ENCODE data around the gene TMEM243.

Gene TMEM243

DNA sequence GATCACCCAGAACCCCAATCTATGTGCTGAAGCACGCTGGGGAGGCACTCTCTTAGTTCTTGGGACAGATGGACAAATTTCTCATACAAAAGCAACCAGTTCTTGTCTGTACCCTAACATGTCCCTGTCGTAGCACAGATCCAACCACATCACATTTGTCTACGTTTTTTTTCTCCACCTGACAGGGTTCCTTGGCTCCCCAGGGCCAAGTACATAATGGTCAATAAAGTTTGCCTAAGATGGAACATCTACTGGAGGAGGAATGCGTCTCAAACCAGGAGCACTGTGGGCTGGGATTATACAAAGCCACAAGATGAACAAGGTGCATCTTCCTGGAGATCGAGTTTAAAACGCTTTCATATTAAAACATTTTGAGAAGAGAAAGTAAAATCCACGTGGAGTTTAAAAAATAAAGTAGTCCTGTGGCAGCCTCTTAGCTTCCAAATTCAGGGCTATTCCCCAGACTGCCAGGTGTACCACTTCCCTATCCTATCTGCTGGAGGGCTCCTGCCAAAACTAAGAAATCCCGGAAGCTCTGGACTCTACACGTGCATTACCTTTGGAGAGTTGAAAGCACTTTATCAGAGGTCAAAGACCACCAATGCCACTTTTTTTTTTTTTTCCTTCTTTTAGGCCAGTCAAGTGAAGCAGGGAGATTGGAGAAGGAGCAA, 1.4 kb downstream of the TMEM243 start:
- TF ChIP-seq, protein P1, sequence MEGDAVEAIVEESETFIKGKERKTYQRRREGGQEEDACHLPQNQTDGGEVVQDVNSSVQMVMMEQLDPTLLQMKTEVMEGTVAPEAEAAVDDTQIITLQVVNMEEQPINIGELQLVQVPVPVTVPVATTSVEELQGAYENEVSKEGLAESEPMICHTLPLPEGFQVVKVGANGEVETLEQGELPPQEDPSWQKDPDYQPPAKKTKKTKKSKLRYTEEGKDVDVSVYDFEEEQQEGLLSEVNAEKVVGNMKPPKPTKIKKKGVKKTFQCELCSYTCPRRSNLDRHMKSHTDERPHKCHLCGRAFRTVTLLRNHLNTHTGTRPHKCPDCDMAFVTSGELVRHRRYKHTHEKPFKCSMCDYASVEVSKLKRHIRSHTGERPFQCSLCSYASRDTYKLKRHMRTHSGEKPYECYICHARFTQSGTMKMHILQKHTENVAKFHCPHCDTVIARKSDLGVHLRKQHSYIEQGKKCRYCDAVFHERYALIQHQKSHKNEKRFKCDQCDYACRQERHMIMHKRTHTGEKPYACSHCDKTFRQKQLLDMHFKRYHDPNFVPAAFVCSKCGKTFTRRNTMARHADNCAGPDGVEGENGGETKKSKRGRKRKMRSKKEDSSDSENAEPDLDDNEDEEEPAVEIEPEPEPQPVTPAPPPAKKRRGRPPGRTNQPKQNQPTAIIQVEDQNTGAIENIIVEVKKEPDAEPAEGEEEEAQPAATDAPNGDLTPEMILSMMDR (IDR thresholded peaks at IDR 0.05): no peak
- no peak for TF ChIP-seq ZFX (IDR thresholded peaks at IDR 0.05; ENCODE audit: borderline replicate concordance)
- H3K27ac ChIP-seq: no peak overlapping the region

DNA sequence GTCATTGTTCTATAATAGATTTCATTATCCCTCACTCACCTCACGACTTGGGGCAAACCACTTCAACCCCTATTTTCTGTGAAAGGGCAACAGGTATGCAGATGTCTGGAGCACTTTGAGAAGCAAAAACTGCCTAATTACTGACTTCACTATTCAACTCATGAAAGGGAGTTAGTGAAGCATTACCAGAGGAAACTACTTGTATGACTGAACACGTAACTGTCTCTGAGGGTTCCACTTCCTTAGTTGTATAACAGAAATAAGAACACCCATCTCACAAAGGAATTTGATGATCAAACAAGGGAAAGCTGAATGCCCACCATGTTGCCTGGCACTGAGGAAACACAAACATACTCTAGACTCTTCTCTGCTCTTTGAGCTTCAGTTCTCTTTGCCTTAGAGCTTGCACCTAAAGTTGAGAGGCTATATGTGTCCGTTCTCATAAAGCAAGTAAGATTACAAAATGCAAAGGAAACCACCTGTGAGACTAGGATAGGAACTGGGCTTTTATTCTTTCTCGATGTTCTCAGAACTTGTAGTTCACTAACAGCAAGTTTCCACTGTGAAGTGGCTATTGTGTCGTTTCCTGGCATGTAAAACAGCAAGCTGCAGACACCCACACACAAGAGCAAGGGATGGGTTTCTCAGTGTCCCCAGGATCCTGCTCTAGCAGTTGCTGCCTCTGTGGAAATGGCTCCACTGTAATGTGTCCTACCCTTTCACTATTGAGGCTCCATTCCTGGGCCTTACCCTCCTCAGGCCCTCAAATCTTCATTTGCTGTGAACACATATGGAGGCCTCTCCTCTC, 2.6 kb downstream of the TMEM243 start:
- H3K27ac ChIP-seq: no peak overlapping the region
- TF ChIP-seq ZFX (IDR thresholded peaks at IDR 0.05; ENCODE audit: borderline replicate concordance): no peak
- TF ChIP-seq, protein P1 (IDR thresholded peaks at IDR 0.05): no peak

DNA sequence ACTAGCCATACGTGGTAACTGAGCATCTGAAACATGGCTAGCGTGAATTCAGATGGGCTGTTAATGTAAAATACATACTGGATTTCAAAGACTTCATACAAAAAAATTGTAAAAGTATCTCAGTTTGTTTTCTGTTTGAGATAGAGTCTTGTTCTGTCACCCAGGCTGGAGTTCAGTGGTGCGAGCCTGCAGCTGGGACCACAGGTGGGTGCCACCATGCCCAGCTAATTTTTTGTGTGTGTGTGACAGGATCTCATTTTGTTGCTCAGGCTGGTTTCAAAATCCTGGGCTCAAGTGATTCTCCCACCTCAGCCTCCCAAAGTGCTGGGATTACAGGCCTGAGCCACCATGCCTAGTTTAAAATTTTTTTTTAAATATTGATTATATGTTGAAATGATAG, 4.5 kb downstream of the TMEM243 start:
- TF ChIP-seq, protein P1 (IDR thresholded peaks at IDR 0.05): no peak
- TF ChIP-seq ZFX (IDR thresholded peaks at IDR 0.05; ENCODE audit: borderline replicate concordance): no peak
- H3K27ac ChIP-seq: no peak overlapping the region

DNA sequence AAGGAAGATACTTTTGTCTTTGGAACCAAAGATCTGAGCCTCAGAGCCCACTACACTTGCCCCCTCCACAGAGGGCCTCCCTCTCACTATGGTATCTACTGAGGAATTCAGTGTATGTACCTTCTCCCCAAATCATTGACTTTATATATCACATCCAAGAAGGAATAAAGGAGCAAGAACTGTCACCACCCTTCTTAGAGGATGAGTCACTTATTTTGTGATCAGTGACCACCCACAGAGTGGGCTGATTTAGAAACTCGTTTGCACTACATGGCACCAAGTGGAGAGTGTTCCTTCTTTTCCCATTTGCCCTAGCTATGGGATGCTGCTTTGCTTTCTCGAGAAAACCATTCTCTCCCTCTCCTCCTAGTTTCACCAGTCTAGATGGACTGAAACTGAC, 5.7 kb downstream of the TMEM243 start:
- H3K27ac ChIP-seq: no peak overlapping the region
- TF ChIP-seq ZFX (IDR thresholded peaks at IDR 0.05; ENCODE audit: borderline replicate concordance): no peak
- TF ChIP-seq, protein P1 (IDR thresholded peaks at IDR 0.05): no peak

DNA sequence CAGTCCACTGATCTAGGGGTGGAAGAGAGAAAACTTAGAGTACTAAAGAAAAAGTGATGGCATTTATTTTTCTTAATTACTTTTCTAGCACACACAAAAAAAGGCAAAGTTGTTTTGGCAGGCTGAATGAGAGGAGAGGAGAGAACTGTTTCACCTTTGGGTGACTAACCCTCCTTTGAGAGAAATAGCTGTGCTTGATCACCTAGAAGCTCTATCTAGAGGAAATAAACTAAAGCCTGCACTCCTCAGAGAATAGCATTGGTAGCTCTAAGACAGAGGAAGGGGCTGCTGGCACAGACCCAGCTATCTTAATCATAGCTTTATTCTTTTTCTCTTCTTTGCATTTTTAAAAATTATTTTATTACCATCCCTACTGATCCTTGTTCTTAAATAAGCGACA, 6.3 kb downstream of the TMEM243 start:
- TF ChIP-seq, protein P1 (IDR thresholded peaks at IDR 0.05): no peak
- no peak for TF ChIP-seq ZFX (IDR thresholded peaks at IDR 0.05; ENCODE audit: borderline replicate concordance)
- H3K27ac ChIP-seq: no peak overlapping the region

DNA sequence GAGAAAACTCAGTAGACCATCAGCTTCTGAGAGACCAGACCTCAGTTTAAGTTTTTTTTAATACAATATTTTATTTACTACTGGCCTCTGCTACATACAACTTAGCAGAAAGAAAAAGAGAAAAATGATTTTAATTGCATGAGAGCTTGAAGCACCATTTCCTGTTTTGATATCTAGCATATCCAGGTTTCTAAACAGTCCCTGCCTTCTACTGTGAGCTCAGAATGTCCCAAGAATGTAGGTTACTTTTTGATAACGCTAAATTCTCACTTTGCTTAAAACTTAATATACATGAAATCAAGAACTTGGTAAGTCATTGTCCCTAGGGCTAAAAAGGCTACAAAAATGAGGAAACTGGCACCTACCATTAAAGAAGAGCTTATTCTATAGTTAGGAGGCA, 7.0 kb downstream of the TMEM243 start:
- no peak for TF ChIP-seq ZFX (IDR thresholded peaks at IDR 0.05; ENCODE audit: borderline replicate concordance)
- TF ChIP-seq, protein P1 (IDR thresholded peaks at IDR 0.05): no peak
- H3K27ac ChIP-seq: no peak overlapping the region

DNA sequence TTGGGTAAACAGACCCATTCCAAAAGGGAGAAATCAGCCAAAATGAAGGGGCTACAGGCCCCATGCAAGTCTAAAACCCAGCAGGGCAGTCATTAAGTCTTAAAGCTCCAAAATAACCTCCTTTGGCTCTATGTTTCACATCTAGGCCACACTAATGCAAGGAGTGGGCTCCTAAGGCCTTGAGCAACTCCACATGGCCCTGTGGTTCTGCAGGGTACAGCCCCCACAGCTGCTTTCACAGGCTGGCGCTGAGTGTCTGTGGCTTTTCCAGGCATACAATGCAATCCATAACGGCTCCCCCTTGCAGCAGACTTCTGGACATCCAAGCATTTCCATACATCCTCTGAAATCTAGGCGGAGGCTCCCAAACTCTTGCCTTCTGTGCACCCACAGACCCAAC, 9.0 kb downstream of the TMEM243 start:
- TF ChIP-seq, protein P1 (IDR thresholded peaks at IDR 0.05): no peak
- TF ChIP-seq ZFX (IDR thresholded peaks at IDR 0.05; ENCODE audit: borderline replicate concordance): no peak
- no peak overlapping the region for H3K27ac ChIP-seq
